GM21786 (cell line): ENCODE results near the gene RASSF1.

Experiments
- ATAC-seq: cut with Tn5 transposase; IDR thresholded peaks from one replicate; pipeline ENCODE4 v1.9.1; 2021; ENCODE audit not compliant: unreplicated experiment

The RASSF1 gene

GRCh38 chr3:50345586-50346234 lies 5.1 kb upstream of the RASSF1 start, which contains the start of gene ZMYND10:
ZMYND10 (minus strand) TSS chr3:50345732; CDS start chr3:50345579, 153 bp downstream.
- ATAC-seq, result no peak

- no peak for ATAC-seq
Observed at GRCh38 chr3:50345008-50345407, 4.4 kb upstream of the RASSF1 start.

DNA sequence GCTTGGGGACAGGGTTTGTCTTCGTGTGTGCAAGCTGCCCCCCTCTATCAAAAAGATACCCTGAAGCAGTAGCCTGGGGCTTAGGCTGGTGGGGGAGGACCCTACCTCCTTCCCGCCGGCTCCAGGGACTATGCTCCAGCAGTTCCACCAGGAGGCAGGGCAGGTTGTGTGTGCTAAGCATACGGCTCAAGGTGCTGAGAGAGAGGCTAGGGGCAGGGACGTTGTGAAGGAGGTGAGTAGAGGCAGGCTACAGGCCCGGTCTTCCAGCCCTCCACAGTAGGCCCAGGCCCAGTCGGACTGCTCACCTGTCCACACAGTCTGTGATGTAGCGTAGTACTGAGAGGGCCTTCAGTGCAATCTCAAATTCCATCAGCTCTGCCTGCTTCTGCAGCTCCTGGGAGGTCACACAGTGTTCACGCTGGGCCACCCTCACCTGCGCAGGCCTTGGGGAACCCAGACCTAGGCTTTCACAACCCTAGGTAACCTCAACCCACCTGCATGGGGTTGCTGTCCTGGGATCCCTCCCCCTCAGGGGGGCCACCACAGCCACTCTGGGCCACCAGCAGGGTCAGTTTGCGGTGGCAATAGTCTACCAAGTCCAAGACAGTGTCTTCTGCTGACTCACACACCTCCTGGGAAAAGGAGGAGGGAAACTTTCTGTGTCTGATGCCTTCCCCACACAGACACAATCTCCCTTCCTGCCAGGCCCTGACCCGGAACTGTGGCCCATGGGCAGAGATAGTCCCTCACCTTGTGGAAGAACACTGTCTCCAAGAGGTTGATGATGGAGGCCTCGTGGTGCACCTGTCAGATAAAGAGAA lies 2.4 kb upstream of the RASSF1 start:
- ATAC-seq, result no peak

- ATAC-seq, result no peak
Observed at GRCh38 chr3:50341996-50342650, 1.5 kb upstream of the RASSF1 start.

- ATAC-seq, result no peak
Observed at GRCh38 chr3:50341537-50341936, 901 bp upstream of the RASSF1 start.

DNA sequence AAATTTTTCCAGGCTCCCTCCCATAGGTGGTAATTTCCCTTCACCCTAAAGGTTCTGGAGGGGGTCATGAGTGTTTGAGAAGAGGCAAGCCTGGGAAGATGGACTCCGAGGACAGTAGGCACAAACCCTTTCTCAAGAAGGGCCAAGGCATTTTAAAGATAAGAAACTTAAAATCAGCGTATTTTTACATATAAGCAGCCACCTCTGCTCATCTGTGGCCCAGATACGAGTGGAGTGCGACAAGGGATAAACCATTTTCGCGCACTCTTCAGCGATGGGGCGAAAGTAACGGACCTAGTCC lies 539 bp downstream of the RASSF1 start:
- no peak for ATAC-seq

GRCh38 chr3:50339485-50340146 lies 1.0 kb downstream of the RASSF1 start:
- no peak for ATAC-seq

DNA sequence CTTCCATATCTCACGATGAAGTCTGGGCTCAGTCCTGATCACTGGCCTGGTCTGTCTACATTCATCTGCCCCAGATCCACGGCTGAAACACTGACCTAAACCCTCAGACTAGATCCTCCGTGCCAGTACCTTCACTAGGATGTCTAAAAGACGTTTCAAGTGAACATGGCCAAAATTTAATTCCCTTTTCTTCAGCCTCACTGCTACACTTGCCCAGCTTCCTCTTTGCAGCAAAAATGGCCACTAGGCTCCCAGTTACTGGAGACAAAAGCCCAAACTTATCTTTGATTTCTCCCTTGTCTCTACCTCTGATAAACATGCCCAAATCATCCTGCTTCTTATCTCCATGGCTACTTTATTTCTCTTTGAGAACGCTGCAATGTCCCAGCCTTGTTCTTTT lies 1.7 kb downstream of the RASSF1 start:
- no peak for ATAC-seq

GRCh38 chr3:50337175-50337861 lies 3.3 kb downstream of the RASSF1 start:
- ATAC-seq, result peak; percentile 74

- peak; percentile 16 for ATAC-seq
Observed at GRCh38 chr3:50336452-50337174, 4.0 kb downstream of the RASSF1 start.

GRCh38 chr3:50334339-50335075 lies 6.1 kb downstream of the RASSF1 start:
- no peak for ATAC-seq

DNA sequence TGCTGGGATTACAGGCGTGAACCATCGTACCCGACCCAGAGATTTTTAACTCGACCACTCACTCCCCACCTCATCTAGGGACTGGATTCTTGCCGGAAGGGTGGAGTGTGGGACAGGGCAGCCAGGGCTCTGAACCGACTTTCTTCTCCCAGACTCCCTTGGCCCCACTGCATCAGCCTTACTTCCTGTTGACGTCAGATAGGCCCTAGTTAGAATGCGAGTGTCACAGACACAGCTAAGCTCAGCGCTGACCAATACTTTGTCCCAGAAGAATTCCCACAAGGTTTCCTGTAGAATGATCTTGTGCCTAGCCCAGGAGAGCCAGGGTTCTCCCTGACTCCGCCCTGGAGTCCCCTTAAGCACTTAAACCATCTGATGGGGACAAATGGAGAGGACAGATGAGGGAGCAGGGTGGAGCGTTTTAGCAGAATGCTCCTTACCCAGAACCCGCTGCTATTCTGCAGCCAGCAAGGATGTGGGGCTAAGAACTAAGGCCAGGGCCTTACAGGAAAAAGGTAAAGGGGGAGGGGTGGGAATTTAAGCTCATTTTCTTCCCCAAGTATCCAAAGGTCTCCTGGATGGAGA lies 6.8 kb downstream of the RASSF1 start:
- no peak for ATAC-seq

DNA sequence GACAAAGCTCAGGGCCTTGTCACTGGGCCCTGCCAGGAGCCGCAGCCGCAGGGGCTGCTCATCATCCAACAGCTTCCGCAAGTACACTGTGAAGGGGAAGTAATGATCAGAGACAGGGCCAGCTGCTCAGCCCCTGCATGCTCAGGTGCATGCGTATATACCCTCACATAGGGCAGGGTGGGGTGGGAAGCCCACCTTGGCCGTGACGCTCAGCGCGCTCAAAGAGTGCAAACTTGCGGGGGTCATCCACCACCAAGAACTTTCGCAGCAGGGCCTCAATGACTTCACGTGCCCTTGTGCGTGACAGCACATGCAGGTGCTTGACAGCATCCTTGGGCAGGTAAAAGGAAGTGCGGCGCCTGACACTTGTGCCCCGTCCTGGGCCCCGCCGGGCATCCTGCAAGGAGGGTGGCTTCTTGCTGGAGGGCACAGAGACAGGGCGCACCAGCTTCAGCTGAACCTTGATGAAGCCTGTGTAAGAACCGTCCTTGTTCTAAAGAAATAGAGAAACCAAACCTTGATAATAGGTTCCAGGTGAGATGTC lies 9.2 kb downstream of the RASSF1 start:
- ATAC-seq, result no peak

DNA sequence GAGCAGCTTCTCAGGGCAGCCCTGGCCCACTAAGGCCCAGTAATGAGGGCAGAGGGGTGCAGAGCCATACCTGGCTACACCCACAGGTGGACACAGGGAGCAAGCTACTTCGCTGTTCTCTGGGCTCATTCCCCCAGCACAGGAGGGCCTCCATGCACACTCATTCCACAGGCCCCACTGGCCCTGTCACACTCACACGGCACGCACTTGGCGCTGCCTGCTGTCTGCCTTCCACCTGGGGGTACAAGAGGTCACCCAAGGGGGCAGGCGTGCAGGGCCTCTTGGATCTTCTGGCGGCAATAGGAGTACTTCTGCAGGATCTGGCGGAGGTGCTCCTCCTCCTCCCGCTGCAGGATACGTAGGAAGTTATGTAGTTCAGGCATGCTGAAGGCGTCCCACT lies 10.3 kb downstream of the RASSF1 start:
- ATAC-seq, result no peak

DNA sequence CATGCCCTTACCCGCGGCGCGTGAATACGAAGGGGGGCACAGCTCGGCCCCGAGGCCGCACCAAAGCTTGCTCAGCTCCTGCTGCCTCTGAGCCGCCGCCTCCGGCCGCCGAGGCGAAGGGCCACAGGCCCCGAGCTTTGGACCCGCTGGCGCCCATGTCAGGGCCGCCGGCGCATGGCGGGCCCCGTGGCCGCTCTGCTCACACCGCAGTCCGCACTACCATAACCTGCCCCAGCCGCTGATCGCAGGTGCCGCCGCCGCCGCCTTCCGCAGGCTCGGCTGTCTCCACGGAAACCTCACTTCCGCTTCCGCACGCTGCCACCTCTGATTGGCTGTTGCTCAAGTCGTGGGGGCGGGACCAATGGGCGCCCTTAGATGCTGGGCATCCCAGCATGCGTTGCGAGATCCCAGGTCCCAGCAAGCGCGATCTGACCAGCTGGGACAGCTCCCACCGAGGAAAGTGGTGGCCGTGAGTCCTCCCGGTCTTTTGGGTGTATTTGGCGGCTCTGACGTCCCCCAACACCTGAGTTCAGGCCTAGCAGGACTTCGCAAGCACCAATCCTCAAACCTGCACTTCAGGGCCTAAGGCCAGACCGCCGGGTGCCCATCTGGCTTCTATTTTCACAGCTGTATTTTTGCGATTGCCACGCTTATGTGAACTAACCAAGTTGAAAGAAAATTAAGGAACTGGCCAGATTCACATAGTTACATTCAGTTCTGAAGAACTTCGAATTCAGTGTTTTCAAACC lies 12.5 kb downstream of the RASSF1 start, which contains the start of gene TUSC2:
TSS of gene TUSC2 (minus strand) at position 281 of the 749 bp plus-strand sequence. CDS start at position 157, 124 bp downstream.
- peak; percentile 93 for ATAC-seq

GRCh38 chr3:50327129-50327528 lies 13.5 kb downstream of the RASSF1 start:
- no peak for ATAC-seq

DNA sequence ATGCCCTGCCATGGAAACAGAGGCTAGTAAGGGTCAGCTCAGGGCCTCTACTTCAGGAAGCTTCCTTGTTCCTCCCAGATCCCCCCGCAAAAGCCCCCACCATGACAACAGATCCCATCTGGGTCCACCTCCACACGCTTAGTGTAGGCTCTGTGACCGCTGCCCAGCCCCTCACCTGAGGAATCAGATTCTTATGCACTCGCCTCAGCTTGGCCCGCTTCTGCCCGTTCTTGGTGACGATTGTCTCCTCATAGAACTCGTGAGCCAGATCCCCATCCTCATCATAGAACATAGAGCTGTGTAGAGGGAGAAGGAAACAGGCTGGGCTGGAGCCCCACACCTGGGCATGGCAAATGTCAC lies 14.5 kb downstream of the RASSF1 start:
- ATAC-seq, result no peak

DNA sequence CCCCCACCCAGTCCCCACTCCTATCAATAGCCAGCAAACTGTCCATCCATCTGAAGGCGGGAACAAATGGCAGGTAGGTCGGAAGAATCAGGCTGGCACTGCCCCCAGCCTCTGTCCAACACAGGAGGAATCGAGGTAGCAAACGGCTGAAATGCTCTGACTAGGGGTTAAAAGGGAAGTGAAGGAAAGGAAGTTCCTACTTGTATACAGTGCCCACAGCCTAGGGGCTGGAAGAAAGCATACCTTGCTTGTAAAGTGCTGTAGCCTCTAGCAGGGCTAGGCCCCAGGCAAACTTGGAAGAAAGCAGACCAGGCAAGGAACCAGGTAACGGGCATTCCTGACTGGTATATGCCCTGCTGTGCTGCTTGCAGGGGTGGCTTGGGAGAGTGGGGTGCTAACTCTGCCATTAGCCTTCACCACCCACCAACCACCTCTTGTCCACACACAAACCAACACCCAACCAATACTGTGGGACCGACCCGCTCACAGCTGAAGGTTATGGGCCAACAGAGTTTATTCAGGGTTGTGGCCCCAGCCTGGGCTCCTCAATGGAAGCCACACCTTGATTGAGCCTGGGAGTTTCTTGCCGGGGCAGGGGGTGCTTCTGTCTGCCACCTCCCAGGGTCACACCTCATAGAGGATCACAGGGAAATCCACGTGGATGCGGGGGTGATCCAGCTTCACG lies 15.0 kb downstream of the RASSF1 start:
- ATAC-seq, result no peak
